Activated T-helper 1 cell treated with anti-CD3 and anti-CD28 coated beads, Interleukin-2, amount 50 U/mL, for 16 hours (primary cell): Measurements from ENCODE around the gene SNX9.

Experiments used
- DNase-seq, 2 donors: peaks; one replicate each; pipeline ENCODE4 v3.0.0-alpha.2; 2020; ENCODE audit warnings: low read depth in 1 of 2, low spot score in 1 of 2

The SNX9 gene

DNA sequence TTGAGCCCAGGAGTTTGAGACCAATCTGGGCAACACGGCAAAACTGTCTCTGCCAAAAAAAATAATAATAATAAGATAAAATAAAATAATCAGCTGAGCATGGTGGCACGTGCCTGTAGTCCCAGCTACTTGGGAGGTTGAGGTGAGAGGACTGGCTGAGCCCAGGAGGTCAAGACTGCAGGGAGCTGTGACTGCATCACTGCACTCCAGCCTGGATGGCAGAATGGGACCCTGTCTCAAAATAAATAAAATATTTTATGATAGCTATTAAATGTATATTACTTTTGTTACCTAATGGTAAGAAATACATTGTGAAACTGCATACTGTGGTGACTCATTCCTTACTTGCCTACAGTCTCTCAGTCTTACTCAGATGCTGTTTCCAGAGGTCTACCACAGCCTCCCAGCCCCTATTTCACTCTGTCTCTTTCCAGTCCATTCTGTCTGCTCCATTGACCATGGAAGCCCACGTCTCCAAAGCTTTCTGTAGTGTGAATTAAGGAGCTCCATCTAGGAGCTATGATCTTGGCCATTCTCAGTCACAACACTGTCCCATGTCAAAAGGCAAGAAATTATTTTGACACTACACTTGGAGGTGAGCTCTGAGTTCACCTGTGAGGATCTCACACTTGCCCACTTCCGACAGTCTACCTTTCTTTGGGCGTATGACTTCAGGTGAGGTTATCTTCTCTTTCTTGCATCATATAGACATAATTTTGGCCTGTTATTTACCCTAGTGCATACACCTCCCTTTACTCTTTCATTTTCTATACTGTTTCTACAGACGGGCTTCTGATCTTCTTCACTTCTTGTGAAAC is 22.4 kb upstream of the SNX9 start:
- no peak for DNase-seq

DNA sequence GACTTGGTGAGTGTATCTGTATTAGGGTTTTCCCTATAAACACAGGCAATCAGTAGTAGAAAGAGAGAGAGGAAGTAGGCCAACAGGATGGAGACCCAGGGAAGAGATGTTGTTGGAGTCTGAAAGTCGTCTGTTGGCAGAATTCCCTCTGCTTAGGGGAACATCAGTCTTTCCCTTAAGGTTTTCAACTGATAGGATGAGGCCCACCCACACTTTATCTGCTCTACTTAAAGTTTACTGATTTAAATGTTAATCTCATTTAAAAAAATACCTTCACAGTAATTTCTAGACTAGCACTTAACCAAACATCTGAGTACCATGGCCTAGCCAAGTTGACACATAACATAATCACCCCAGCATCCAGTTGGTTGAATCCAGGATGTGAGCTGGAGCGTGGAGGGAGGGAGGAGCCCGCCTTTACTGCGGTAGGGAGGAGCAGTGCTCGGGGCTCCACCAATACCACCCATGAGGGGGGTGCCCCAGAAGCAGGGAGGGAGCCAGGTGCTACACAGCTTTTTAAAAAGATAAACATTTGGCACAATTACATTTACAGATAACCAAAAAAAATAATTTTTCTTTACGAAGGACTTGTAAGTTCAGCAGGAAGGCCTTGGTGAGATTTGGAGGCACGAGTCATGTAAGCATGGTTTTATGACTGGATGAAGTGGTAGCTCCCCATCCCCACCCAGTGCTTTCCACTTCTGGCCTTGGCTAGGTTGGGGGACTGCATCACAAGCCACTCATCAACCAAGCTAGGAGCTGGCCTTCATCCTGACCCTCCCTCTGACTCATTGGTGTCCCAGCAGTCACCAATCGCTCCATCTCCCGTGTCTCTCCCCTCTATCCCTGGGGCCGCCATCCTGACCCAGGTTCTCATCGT is 18.4 kb upstream of the SNX9 start:
- DNase-seq = no peak

DNA sequence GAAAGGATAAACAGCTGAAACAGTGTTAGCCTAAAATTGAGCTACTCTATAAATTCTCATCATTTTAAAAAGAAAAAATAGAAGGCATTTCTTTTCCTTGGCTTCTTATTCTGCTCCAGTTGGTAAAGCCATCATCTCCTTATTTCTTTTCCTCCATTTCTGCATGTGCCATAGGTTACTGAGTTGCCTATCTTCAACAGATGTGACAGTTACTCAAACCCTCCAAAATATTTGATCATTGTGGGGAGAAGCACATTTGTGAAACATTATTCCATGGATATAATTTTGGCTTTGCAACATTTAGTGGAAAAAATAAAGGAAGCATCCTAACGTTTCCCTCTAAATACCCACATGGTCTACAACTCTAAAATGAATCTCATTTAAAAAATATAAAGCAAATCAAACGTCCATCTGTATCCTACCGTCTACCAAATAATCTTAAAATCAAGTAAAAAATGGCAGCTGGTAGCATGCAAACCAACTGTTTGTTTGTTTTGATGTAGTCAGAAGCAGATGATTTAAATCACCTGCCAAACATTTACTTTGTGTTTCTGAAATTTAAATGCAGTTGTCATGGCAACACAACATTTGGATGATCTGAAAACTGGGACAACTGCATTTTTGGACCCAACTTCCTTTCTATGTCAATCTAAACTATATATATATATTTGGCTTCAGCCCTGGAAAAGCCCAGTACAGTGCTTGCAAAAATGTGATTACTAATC is 16.8 kb upstream of the SNX9 start:
- no peak for DNase-seq

DNA sequence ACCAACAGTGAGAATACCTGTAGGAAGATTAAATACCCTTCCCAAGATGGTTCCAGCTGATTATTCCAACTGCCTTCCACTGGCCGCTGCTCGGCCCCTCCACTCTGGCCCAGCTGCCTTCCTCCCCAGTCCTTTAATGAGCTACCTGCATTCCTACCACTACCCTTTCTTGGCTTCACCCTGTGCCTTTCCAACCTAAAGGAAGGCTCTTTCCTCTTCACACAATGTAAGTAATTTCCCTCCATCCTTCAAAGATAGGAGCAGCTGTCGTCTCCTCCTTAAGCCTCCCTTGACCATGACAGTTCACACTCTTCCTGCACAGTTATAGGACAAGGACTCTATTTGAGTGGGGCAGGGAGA is 16.2 kb upstream of the SNX9 start:
- DNase-seq = no peak

DNA sequence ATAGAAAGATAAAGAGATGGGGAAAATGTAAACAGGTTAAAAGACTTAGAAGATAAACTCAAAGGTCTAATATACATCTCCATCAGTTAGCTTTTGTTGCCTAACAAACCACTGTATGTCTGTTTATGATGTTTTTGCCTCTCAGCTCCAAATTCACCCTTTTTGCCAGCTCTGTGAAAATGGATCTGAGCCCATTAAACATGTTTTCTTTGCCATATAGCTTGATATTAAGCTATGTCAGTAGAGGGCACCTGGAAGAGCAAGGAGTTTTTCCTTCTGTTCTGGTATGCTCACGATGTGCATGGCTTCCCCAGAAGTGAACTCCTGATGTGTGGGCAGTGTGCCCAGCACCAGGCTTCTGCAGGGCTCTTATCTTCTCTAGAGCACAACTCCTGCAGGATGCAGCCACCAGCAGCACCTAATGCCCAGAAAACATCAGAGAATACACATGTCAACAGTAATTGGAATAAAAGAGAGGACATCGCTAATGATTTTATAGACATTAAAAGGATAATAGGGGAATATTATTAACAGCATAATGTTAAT is 14.6 kb upstream of the SNX9 start:
- DNase-seq = no peak

DNA sequence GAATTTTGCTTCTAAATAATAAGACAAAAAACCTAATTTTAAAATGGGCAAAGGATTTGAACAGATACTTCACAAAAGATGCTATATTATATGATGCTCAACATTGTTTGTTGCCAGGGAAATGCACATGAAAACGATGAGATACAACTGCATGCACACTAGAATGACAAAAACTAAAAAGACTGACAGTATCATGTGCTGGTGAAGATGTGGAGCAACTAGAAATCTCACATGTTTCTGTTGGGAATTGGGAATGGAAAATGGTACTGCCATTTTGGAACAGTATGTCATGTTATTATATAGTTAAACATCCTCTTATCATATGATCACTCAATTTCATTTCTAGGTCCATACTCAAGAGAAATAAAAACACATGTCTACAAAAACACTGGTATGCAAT is 13.4 kb upstream of the SNX9 start:
- DNase-seq = no peak

DNA sequence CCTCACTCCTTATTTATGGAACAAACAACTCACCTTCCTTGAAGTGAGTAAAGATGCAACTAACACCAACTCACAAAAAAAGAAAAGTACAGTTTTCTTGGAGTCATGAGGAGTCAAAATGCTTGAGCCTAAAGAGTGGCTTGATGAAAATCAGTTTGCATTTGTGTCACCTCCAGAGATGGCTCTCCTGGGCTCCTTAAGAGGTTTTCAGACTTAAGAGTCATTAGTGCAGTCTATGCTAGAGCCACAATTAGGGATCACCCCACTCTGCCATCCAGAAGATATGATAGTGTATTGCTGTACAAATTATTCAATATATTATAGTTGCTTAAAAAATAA is 11.9 kb upstream of the SNX9 start:
- DNase-seq = no peak

DNA sequence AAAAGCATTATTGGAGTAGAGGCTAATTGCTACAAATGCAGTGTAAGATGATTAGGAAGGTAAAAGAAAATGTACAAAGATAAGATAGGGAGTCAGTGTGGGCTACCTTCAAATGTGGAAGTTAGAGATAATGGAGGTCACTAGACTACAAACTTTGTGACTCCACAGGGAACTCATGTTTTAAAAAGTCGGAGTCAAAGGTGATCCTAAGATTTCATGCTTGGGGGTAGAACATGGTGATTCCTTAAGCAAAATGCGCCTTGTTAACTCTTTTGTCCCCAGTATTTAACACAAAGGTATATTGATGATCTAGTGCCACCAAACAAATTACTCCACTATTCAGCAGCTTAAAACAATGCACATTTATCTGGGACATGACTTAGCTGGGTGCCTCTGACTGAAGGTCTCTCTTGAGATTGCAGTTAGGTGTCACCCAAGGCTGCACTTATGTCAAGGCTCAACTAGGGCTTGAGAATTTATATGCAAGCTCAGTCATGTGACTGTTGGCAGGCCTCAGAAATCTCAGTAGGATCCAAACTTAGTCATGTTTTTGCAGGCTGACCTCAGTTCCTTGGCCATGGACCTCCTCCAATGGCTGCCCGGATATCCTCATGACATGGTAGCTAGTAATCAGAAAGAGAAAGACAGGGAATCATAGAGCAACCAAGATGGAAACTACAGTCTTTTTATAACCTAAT is 11.4 kb upstream of the SNX9 start:
- DNase-seq = no peak

DNA sequence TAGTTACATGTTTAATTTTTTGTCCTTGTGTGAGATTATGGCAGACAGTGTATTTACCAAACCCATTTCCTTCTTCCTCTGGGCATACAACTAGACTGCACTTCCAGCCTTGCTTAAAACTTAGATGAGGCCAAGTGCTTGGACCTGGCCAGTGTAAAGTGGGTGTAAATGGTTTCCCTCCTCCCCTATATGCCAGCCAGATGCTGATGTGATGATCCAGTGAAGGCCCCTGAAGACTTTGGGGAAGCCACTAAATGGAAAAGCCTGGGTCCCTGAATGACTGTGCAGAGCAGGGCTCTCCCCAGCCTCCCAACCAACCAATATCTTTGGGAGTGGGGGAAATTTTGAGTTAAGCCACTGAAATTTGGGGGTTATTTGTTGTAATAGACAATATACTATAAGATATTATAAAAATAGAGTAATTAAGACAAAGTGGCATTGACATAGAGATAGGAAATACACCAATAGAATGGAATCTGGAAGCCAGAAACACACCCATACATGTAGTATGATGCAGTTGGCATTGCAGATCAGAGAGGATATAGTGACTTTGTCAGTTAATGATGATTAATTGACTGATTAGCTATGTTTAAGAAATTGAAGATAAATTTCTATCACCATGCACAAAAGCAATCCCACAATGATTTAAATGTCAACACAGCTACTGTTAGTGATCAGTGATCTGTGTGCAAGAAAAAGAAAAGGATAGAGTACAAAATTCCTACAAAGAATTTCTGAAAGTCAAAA is 10.4 kb upstream of the SNX9 start:
- no peak for DNase-seq

DNA sequence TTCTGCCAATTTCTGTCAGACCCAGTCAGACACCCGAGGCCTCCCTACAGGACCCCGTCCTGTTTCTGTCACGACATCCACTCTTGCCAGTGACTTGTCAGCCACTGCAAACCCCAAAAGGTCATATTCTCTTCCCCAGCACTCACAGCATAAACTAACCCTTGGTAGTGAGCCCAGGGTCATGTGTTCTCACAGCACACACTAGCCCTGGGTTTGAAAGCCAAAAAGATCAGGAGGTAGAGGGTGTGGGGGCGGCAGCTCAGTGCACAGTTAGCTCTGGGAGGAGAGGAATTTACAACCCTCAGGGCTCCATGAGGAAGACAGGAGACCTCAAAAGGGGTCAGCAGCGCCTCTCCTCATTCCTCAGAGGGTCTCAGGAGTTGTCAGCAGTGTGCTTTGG is 9.9 kb upstream of the SNX9 start:
- DNase-seq = no peak

DNA sequence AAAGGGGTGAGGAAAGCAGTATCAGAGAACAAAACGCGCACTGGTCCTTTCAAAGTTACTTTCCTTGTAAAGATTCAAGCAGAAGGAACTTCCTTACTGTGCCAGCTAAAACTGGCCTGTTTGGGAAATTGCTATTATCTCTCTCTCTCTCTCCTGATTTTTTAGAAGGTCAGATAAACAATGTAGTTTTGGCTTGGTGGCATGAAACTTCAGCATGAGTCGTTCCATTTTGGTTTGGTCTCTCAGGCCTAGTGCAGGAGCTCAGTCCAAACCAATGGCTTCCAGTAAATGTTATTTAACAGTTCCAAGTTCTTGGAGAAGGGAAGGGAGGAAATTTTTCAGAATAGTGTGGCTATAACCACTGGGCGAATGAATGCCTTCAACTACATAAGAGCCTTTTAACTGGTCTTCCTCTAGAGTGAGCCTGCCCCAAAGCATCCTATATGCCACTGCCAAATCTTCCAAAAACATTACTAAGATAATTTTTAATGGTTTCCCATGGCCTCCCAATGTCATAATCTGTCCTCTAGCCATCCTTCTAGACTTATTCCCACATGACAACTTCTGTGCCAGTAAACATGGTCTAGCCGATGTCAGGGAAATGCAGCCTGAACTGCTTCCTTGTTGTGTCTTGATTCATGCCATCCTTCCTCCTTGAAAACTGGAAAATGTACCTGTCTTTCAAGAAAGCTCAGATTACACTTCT is 9.1 kb upstream of the SNX9 start:
- DNase-seq = no peak

DNA sequence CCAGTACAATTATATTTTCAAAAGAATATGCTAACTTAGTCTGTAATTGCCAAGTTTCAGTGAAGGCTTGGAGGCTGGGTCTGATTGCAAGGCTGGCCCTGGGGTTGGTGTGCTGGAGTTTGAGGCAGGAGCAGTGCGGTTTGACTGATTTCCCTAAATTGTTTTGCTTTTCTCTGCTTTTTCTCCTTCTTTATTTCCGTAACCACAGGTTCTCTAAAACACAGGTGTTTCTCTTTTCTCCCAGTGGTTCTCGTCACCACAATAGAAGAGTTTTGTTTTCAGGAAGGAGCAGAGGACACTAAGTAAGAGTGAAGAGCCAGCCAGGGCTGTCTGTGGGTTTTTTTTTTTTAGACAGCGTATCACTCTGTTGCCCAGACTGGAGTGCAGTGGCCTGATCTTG is 8.2 kb upstream of the SNX9 start:
- no peak for DNase-seq

DNA sequence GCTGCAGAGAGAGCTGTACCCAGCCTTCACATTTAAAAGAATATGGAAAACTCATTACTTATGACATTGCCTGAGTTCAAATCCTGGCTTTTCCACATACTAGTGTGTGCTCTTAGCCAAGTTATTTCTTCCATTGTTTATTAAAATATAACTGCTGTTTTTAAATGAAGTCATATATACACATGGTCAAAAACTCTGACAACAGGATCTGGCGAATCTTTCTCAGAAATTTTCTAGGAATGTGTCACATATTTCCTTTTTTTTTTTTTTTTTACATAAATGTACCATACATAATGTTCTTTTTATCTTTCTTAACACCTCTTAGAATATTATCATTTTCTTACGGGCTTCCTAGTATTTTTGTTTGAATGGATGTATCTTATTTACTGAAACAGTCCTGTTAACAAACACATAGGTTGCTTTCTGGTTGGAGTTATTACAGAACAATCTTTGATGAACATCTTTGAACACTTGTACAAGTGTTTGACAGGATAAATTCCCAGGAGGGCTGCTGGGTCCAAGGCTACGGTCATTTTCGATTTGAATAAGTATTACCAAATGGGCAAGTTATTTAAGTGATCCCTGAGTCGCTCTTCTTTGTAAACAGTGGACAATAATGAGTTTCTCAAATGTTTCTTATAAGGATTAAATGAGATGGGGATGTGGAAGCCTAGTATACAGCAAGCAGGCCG is 1.6 kb upstream of the SNX9 start:
- DNase-seq = no peak

DNA sequence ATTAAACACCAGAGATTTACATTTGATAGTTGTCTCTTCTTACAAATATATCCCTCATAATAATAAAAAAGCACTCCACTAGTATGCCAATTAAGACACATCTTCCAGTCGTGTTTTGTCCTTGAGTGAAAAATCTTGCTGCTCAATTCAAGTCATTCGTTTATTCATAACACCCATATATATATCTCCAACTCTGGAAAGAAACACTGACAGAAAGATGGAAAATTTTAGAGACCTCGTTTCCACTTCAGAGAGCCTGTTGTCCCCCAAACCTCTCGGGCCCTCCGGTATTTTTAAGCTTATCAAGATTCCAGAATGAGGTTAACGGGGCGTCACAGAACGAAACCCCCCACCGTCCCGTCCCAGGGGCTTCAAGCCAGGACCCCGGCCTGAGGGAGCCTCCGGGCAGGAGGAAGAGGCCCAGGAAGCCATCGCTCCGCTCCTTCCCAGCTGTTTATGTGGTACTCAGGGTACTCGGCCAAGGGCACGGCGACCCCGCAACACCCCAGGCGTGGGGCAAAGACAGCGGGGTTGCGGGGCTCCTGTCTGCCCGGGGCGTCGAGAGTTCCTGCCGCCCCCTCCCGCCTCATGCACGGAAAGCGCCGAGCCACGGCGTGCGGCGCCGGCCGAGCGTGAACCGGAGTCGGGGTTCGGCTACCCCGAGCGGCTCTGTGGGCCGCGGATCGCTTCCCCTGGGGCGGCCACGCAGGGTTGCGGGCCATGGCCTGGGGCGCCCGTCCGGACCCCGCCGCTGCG is 623 bp upstream of the SNX9 start:
- DNase-seq = no peak

DNA sequence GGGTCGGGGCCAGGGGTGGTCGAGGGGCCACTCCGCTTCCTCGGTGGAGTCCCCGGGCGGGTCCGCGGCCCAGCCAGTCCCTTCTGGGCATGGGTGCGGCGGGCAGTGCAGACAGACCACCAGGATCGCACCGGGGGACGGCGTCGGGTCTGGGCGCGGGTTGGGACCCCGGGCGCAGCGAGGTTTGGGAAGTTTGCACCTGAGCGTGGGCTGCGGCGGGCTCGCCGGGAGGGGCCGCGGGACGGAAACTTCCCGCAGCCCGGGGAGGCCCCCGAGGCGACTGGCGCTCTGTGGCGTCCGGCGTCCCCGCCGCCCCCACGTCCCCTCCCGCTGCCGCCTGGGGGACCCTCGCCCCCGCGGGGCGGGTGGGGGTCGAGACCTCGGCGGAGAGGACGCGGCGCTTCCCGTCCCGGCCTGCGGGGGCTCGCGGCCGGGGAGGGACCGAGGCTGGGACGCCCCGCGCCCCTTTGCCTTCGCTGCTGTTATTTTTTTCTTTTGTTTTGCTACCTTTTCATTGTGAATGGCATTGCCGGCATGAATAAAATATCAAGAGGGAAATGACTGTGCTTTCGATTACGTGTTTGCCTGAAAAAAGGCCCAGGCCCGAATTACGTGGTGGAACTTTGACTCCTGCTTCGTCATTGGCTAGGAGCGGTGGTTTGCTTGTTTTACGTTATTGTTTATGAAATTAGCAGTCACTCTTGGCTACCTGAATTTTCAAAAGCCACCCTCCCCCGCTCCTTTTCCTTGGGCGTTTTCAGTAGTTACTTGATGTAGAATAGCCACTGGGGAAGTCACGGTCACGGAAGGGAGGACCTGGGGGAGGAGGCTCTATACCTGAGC is 703 bp downstream of the SNX9 start:
- peak in 1 of 2 donors; percentile 69 for DNase-seq

DNA sequence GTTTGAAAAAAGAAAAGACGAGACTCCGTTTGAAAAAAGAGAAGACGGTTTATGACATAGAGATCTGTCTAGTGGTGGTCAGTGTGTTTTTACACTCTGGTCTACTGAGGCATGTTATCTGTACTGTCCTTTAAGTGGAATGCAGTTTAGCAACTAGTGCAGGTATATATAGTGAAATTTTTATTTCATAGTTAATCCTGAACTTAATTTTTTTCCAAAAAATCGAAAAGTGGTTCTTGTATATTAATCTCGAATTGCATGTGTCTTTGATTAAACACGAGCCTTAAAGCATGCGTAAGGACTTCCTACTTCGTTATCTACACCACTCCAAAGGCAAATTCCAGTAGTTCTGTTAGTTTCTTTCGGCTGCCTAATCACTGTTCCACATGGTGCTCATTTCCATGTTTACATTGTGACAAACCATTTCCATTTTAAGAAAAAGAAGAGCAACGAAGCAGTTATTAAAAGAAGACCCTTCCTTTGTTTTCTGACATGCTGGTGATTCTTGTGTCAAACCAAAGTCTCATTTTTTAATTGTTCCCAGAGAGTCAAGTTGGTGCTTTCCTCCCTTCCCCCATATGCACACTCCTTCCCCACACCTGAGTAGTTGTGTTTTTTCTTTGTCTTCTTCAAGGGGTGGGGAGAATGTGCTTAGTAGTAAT is 2.3 kb downstream of the SNX9 start:
- no peak for DNase-seq
